Glomerular visceral epithelial cell (primary cell): ENCODE data around the gene CYB5B.
A peak's percentile ranks its signal among the peaks of the same experiment; 100 is the strongest.

Experiments used
- DNase-seq: peaks from one replicate; pipeline ENCODE4 v3.0.0-alpha.2; 2016; ENCODE audit errors: extremely low spot score

CYB5B gene

GRCh38 chr16:69485816-69486215 is 61.4 kb downstream of the CYB5B start:
- no peak for DNase-seq

DNA sequence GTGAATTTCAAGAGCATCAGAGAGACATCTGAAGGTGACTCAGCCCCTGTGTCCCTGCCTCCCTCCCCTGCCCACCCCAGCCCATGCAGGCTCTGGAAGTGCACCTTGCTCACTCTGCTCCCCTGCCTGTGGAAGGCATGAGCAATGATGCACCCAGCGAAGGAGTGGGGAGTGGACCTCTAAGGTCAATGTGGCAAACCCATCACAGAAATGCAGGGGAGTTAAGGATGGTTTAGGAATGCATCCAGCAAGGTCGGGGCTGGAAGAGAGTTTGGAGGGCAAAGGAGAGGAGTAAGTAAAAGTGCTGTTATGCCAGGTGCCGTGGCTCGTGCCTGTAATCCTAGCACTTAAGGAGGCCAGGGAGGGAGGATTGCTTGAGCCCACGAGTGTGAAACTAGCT is 61.9 kb downstream of the CYB5B start:
- DNase-seq, result no peak

- no peak for DNase-seq
Observed at GRCh38 chr16:69486724-69487123, 62.3 kb downstream of the CYB5B start.

- DNase-seq, result no peak
Observed at GRCh38 chr16:69490707-69491324, 66.4 kb downstream of the CYB5B start.

- DNase-seq, result no peak
Observed at GRCh38 chr16:69494991-69495392, 70.6 kb downstream of the CYB5B start.

DNA sequence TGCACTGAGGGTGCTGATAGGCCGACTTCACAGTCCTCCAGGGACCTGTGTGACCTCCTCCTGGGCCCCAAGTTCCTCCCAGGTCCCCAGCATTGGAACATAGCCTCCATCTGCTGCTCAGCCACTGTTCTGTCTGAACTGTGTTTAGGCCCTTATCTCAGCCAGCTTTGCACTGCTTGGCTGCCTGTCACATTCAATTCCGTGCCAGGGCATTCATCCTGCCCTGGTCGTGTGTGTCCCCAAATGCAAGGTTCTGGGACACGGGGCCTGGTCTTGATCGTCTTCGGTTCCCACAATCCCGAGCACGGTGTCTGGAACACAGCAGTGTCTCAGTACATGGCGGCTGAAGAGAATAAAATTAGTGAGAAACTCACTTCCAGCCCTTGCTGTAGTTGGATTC is 71.4 kb downstream of the CYB5B start:
- no peak for DNase-seq

- DNase-seq, result no peak
Observed at GRCh38 chr16:69496376-69496775, 72.0 kb downstream of the CYB5B start.

DNA sequence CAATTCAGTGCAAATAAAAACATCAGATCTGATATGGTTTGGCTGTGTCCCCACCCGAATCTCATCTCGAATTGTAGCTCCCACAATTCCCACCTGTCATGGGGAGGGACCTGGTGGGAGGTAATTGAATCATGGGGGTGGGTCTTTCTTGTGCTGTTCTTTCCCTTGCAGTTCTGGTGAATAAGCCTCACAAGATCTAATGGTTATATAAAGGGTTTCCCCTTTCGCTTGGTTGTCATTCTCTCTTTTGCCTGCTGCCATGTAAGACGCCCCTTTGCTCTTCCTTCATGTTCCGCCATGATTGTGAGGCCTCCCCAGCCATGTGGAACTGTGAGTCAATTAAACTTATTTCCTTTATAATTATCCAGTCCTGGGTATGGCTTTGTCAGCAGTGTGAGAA is 72.5 kb downstream of the CYB5B start:
- no peak for DNase-seq

- no peak for DNase-seq
Observed at GRCh38 chr16:69497876-69498596, 73.6 kb downstream of the CYB5B start.

DNA sequence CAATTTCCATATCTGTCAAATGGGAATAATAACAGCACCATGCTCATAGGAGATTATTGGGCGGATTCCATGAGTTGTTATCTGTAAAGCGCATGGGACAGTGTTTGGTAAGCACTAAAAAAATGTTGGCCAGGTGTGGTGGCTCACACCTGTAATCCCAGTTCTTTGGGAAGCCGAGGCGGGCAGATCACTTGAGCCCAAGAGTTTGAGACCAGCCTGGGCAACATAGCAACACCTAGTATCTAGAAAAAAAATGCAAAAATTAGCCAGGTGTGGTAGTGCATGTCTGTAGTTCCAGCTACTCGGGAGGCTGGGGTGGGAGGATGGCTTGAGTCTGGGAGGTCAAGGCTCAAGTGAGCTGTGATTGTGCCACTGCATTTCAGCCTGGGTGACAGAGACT is 74.5 kb downstream of the CYB5B start:
- no peak for DNase-seq

- no peak for DNase-seq
Observed at GRCh38 chr16:69499541-69500230, 75.3 kb downstream of the CYB5B start.

DNA sequence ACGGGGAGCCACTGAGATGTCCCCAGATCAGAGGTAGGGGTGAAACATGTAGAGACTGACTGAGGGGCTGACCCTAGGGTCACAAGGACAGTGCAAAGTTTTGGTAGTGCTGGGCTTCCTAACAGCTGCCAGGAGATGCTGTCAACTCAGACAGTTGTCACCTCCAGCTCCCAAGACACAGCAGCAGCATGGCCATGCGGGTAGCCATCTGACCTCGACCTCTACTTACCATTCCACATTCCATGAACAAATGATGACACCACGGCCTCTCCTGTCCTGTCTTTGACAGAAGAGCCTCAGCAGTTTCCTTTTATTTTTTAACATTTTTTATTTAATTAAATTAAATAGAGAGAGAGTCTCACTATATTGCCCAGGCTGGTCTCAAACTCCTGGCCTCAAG is 76.1 kb downstream of the CYB5B start:
- DNase-seq, result no peak

- DNase-seq, result peak; percentile 18
Observed at GRCh38 chr16:69501956-69502745, 77.7 kb downstream of the CYB5B start.

DNA sequence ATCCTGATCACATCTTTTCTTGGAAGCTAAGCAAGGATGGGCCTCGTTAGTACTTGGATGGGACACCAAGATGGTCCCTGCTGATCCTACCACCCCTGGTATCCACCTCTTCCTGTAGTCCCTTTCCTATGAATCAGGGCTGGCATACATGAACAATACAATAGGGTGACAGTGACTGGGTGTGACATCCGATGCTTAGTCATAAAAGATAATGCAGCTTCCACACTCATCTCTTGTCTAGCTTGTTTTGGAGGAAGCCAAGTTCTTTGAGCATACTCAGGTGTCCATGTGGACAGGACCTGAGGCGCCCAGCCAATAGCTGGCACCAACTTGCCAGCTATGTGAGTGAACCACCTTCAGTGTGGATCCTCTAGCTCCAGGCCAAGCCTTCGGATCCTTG is 78.8 kb downstream of the CYB5B start:
- no peak for DNase-seq

- no peak for DNase-seq
Observed at GRCh38 chr16:69508033-69508755, 83.8 kb downstream of the CYB5B start.

GRCh38 chr16:69509125-69509524 is 84.7 kb downstream of the CYB5B start:
- no peak for DNase-seq

DNA sequence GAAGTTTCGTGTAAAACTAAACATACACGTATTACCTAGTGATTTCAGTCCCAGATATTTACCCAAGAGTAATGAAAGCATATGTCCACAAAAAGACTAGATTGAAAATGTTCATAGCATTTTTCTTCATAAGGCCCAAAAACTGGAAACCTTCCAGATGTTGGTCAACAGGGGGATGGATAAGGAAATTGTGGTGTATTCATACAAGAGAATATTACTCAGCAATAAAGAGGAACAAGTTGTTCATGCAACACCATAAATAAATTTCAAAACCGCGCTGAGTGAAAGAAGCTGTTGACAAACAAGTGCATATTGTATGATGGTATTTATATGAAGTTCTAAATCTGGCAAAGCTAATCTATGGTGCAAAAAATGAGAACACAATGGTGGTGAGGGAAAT is 87.2 kb downstream of the CYB5B start:
- no peak for DNase-seq

- DNase-seq, result peak; percentile 79
Observed at GRCh38 chr16:69513180-69513966, 89.0 kb downstream of the CYB5B start.

GRCh38 chr16:69514356-69514755 is 89.9 kb downstream of the CYB5B start:
- DNase-seq, result no peak
